NCI-H446 (cell line): Measurements from ENCODE around the gene IQUB.
"Not testable (repeated sequence)": the region's sequence is repeated elsewhere in the genome, so short reads cannot be mapped to it uniquely, and the experiment has no call there.

Experiments
- DNase-seq, 2 experiments: peaks; one replicate each; lab custom pipeline; 2025; lab: John Stamatoyannopoulos, UW

The IQUB gene

GRCh38 chr7:123539871-123540270 lies 5.5 kb upstream of the IQUB start:
- no peak for DNase-seq

- DNase-seq: no peak
Measured at GRCh38 chr7:123538897-123539296, 4.5 kb upstream of the IQUB start.

- DNase-seq: no peak
Measured at GRCh38 chr7:123538189-123538714, 3.9 kb upstream of the IQUB start.

- peak in 1 of 2 experiments; percentile 8 for DNase-seq
Measured at GRCh38 chr7:123537026-123537642, 2.7 kb upstream of the IQUB start.

GRCh38 chr7:123535517-123535916 lies 1.1 kb upstream of the IQUB start:
- no peak for DNase-seq

- DNase-seq: no peak
Measured at GRCh38 chr7:123533929-123534382, 439 bp downstream of the IQUB start.

- DNase-seq: no peak
Measured at GRCh38 chr7:123533553-123533917, 860 bp downstream of the IQUB start.

- not testable (repeated sequence) for DNase-seq
Measured at GRCh38 chr7:123532788-123533552, 1.4 kb downstream of the IQUB start.

- DNase-seq: not testable (repeated sequence)
Measured at GRCh38 chr7:123532343-123532742, 2.1 kb downstream of the IQUB start.

- DNase-seq: not testable (repeated sequence)
Measured at GRCh38 chr7:123530035-123530591, 4.3 kb downstream of the IQUB start.

- no peak for DNase-seq
Measured at GRCh38 chr7:123528265-123528664, 6.1 kb downstream of the IQUB start.

GRCh38 chr7:123527712-123528225 lies 6.6 kb downstream of the IQUB start:
- not testable (repeated sequence) for DNase-seq

- not testable (repeated sequence) for DNase-seq
Measured at GRCh38 chr7:123526533-123526932, 7.9 kb downstream of the IQUB start.

GRCh38 chr7:123522066-123522465 lies 12.3 kb downstream of the IQUB start:
- DNase-seq: no peak

- DNase-seq: no peak
Measured at GRCh38 chr7:123505221-123505620, 29.2 kb downstream of the IQUB start.

- no peak for DNase-seq
Measured at GRCh38 chr7:123502201-123502600, 32.2 kb downstream of the IQUB start.

GRCh38 chr7:123500878-123501489 lies 33.4 kb downstream of the IQUB start:
- DNase-seq: no peak

GRCh38 chr7:123499211-123499970 lies 35.0 kb downstream of the IQUB start:
- no peak for DNase-seq

GRCh38 chr7:123498601-123499000 lies 35.8 kb downstream of the IQUB start:
- no peak for DNase-seq

- no peak for DNase-seq
Measured at GRCh38 chr7:123498031-123498430, 36.4 kb downstream of the IQUB start.

GRCh38 chr7:123494193-123494796 lies 40.1 kb downstream of the IQUB start:
- peak; percentile 13 to 44 for DNase-seq
